GM10847 (cell line): Measurements from ENCODE around the gene TNNT3.

Experiments used
- POLR2A ChIP-seq: IDR thresholded peaks from 2 replicates; pipeline ENCODE4 v1.6.1; 2011; ENCODE audit not compliant: insufficient read length; ENCODE audit errors: extremely low read depth

Gene TNNT3

GRCh38 chr11:1916132-1916985 is 3.1 kb upstream of the TNNT3 start:
- TF ChIP-seq POLR2A: no peak

DNA sequence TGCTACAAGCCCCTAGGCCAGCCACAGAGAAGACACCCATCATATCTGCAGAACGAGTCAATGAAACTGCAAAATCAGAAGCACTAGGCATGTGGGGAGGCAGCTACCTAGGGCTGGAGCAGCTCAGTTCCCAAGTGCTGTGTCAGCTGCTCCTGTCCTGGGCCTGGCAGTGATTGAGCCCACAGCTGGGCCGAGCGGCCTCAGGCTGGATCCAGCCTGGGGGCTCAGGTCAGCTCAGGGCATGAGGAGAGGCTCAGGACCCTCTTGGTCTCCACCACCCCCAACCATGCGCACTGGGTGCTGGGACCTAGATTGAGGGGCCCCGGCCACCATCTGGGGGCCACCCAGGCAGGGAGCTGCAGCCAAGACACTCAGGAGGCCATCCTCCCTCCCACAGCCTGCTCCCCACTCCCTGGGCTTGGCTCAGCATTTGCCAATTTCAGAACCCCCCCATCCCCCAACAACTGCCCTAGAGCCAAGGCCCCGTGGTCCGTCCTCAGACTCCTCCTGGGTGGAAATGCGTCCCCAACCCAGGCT is 2.4 kb upstream of the TNNT3 start:
- no peak for TF ChIP-seq POLR2A

GRCh38 chr11:1917523-1918435 is 1.7 kb upstream of the TNNT3 start:
- no peak for TF ChIP-seq POLR2A

DNA sequence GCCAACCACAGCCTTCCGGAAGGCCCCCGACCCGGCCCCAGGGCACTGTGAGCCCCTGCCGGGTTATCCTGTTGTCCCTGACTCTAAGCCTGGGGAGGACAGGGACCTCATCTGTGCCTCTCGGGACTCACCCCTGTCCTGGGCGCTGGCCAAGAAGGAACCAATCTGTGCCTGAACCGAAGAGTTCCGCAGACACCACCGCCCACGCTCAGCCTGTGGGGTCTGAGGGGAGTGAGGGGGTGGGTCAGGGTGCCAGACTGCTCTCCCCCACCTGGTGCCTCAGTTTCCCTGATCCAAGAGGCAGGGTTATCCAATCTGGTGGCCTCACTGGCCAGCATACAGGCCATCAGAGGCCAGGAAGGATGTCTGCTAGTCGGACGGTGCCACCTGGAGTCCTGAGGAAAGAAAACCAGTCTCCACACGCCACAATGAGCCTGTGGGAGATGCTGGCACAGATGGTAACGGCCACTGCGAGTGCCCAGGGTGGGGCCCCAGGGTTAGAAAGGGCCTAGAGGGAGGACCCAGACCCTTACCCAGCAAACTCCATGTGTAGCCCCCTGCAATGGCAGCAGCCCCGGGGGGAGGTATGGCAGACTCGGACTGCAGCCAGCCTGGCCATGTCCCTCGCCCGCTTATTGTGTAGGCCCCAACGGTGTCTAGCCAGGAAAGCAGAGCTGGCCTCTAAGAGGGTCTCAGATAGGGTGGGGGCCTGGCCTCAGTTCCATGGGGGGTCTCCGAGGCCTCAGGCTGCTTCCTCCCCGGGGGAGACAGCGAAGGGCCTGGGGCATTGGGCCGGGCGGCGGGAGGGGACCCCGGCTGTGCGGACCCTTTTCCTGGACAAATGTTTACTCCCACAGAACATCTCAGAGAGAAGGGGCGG is 827 bp upstream of the TNNT3 start:
- TF ChIP-seq POLR2A: no peak

GRCh38 chr11:1920128-1920908 is 815 bp downstream of the TNNT3 start:
- no peak for TF ChIP-seq POLR2A

DNA sequence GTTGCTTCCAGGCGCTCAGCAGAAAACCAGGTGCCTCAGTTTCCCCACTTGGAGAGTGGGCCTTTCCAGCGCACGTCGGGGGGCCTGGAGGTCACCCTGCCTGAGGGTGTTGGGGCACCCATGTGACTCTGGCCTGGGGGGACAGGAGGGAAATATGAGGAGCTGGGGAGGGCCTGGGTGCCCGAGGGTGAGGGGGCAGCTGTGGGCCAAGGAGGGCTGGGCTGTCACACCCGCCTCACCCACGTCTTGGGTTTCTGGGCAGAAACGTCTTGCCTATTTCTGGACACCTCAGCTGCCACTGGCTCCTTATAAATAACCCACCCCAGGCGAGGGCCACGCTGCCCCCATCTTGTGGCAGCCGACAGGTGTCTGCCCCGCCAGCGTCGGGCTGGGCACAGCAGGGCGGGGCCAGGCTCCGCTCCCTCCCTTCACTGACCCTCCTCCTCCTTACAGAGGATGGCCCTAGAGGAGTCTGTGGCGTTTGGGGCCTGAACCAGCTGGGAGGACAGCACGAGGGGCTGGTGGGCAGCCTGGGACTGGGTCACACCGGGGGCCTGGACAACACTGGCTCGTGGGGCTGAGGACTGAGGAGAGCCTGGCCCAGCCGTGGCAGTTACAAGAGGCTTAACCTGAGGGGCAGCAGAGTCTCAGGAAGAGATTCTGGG is 1.5 kb downstream of the TNNT3 start:
- no peak for TF ChIP-seq POLR2A

DNA sequence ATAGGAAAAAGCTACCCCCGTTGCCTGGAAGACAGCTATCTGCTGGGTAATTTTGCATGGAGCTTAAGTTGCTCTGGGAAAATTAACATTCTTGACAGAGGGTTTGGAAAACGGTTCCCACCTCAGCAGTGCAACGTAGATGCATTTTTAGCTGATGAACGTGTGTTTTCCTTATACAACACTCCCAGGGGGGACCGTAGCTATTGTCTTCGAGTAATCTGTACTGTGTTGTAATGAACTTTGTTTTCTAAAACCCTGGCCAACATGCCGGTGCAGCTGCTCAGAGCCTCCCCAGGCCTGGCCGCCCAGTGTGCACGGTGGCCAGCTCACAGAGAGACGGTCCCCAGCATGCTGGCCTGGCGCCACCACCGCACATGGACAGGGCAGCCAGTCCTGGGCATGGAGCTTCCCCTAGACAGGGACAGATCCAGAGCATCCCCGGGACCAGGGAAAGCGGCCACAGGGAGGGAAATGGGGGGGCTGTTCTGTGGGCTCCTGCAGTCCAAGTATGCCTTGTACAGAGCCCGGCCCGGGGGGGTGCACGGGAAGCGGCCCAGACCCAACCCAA is 2.2 kb downstream of the TNNT3 start:
- no peak for TF ChIP-seq POLR2A

DNA sequence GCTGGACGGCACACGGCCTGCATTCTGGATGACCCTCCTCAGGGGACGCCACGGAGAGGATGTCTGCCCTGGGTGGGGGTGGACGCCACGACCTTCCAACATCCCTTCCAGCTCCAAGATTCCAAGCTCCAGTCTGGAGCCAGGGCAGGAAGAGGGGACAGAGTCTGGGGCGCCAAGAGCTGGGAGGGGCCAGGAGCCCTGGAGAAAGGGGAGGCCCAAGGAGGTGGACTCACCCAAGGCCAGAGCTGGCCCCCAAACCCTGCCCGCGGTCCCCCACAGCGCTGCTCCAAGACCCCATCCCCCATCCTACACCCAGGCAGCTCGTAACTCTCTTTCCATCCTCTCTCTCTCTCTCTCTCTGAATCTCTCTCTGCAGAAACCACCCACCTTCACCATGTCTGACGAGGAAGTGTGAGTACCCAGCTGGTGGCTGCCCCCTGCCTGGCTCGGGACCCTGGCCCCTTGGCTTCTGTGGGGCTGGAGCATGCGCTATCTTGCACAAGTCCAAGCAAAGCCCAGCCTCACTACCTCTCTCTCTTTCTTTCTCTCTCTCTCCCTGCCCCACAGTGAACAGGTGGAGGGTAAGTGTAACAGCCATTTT is 3.1 kb downstream of the TNNT3 start:
- TF ChIP-seq POLR2A: no peak

- TF ChIP-seq POLR2A: no peak
Observed at GRCh38 chr11:1923201-1923956, 3.9 kb downstream of the TNNT3 start.

- TF ChIP-seq POLR2A: no peak
Observed at GRCh38 chr11:1924181-1924580, 4.7 kb downstream of the TNNT3 start.

- no peak for TF ChIP-seq POLR2A
Observed at GRCh38 chr11:1924646-1925372, 5.3 kb downstream of the TNNT3 start.

GRCh38 chr11:1925373-1926155 is 6.1 kb downstream of the TNNT3 start:
- no peak for TF ChIP-seq POLR2A
